PFSK-1 (cell line): ENCODE data around the gene CD34.

Experiments used
- FOXP2 ChIP-seq: optimal IDR thresholded peaks from 2 replicates; pipeline ENCODE3; 2011; ENCODE audit warnings: borderline replicate concordance, control low read depth, inconsistent platforms; ENCODE audit not compliant: insufficient read depth; ENCODE audit errors: extremely low read length, extremely low read depth
- POLR2AphosphoS5 ChIP-seq: IDR thresholded peaks from 2 replicates; pipeline ENCODE4 v1.6.1; 2012; ENCODE audit warnings: low read depth, mild to moderate bottlenecking, control low read depth, low read length, moderate library complexity
- SIN3A ChIP-seq: IDR thresholded peaks from 2 replicates; pipeline ENCODE4 v1.6.1; 2012; ENCODE audit warnings: mild to moderate bottlenecking, low read length, moderate library complexity, borderline replicate concordance; ENCODE audit not compliant: insufficient read depth
- TAF1 ChIP-seq: IDR thresholded peaks from 2 replicates; pipeline ENCODE4 v1.6.1; 2012; ENCODE audit warnings: low read length, control low read depth, borderline replicate concordance; ENCODE audit not compliant: insufficient read depth
- TF ChIP-seq, protein P1 (sequence below), 2 experiments: IDR thresholded peaks; 2 replicates each; pipeline versions ENCODE4 v1.6.1 to v1.8.0; 2011 to 2012; ENCODE audit warnings: low read depth in 2 of 2, low read length in 2 of 2, control low read depth in 1 of 2, inconsistent platforms in 1 of 2, mild to moderate bottlenecking in 1 of 2, moderate library complexity in 1 of 2; ENCODE audit not compliant: insufficient read depth in 1 of 2

DNA sequence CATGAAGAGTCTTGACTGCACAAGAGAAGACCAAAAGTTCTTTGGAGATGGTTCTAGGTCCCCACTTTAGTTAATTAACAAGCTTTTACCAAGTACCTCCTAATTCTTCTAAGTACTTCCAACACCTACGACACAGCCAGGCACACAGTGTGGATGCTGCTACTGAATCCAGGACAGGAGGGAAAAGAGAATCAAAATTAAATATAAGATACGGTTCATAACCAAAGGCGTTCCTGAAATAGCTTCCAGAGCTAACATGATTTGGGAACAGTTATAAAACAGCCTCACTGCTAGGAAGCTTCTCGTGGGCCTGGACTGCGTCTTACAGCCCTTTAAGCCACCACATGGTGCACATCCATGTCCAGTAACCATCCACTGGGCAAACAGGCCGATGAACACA, 75.0 kb downstream of the CD34 start:
- no peak for TF ChIP-seq TAF1
- TF ChIP-seq, protein P1, sequence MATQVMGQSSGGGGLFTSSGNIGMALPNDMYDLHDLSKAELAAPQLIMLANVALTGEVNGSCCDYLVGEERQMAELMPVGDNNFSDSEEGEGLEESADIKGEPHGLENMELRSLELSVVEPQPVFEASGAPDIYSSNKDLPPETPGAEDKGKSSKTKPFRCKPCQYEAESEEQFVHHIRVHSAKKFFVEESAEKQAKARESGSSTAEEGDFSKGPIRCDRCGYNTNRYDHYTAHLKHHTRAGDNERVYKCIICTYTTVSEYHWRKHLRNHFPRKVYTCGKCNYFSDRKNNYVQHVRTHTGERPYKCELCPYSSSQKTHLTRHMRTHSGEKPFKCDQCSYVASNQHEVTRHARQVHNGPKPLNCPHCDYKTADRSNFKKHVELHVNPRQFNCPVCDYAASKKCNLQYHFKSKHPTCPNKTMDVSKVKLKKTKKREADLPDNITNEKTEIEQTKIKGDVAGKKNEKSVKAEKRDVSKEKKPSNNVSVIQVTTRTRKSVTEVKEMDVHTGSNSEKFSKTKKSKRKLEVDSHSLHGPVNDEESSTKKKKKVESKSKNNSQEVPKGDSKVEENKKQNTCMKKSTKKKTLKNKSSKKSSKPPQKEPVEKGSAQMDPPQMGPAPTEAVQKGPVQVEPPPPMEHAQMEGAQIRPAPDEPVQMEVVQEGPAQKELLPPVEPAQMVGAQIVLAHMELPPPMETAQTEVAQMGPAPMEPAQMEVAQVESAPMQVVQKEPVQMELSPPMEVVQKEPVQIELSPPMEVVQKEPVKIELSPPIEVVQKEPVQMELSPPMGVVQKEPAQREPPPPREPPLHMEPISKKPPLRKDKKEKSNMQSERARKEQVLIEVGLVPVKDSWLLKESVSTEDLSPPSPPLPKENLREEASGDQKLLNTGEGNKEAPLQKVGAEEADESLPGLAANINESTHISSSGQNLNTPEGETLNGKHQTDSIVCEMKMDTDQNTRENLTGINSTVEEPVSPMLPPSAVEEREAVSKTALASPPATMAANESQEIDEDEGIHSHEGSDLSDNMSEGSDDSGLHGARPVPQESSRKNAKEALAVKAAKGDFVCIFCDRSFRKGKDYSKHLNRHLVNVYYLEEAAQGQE (IDR thresholded peaks at IDR 0.05; ENCODE audit: insufficient read depth in 1 of 2, low read depth in 2 of 2, low read length in 2 of 2): no peak
- TF ChIP-seq POLR2AphosphoS5: no peak
- TF ChIP-seq SIN3A: no peak
- no peak for TF ChIP-seq FOXP2
